NCI-H2227 (cell line): ENCODE measurements around the gene PYGB.

Experiments used
- DNase-seq: peaks from one replicate; lab custom pipeline; 2025; ENCODE audit not compliant: unreplicated experiment; lab: John Stamatoyannopoulos, UW

PYGB gene

DNA sequence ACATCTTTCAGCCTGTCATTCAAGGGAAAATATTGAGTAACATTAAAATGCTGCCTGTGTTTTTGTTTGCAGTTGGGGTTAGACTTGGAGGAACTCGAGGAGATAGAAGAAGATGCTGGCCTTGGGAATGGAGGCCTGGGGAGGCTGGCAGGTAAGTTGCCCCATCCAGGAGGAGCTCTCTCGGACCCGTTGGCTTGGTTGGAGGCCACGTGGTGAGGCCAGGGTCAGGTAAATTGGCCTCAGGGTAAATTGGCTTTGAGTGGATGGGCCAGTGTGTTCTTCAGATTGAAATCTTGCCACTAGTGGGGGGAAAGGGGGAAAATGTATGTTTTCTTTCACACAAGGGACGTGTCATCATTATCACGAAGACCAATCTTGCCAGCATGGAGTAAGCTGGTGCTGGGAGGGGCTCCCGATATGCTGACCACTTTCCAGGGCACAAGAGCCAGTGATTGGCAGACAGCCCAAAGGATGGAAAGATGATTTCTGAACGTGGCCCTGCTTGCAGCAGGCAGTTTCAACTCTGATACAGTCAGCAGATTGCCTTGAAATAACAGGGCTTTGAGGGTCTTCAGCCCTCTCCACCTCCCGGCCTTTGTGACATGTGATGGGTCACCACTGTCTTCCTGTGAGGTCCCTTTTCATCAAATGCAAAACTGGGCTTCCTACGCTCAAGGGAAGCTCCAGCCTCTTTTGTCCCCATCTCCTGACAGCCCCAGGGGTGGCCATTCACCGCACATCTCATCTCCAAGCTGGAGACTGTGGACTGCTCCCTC is 21.4 kb downstream of the PYGB start:
- no peak for DNase-seq

DNA sequence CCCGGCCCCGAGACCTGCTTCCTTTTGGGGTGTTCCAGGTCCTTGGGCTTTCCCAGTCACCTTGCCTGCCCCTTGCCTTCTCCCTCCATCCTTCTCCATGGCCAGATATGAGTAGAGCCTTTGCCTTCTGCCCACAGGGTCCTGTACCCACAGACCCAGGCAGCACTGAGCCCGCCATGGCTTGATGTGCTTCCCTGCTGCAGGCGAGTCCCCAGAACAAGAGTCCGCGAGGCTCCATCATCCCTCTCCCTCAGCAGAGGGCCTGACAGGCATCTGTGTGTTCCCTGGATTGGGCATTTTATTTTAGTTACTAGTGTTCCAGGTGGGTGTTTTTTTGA is 21.9 kb downstream of the PYGB start:
- no peak for DNase-seq

DNA sequence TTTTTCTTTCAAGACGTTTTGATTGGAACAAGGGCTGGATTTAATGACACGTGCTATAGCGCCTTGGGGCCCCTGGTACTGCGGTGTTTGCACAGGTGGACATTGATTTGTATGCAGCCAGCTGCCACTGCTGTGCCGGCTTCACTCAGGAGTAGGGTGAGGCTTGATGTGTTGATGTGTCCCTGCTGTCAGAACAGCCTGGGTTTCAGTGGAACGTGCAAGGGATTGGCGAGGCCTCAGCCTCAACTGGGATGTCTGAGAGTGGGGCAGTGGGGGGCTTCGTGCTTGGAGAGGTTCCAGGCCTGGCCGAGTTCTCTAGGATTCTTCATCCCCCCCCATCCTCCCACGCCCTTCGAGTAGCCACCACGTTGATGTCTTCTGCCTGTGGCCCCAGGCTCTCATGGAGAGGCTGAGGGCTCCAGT is 23.0 kb downstream of the PYGB start:
- no peak for DNase-seq

DNA sequence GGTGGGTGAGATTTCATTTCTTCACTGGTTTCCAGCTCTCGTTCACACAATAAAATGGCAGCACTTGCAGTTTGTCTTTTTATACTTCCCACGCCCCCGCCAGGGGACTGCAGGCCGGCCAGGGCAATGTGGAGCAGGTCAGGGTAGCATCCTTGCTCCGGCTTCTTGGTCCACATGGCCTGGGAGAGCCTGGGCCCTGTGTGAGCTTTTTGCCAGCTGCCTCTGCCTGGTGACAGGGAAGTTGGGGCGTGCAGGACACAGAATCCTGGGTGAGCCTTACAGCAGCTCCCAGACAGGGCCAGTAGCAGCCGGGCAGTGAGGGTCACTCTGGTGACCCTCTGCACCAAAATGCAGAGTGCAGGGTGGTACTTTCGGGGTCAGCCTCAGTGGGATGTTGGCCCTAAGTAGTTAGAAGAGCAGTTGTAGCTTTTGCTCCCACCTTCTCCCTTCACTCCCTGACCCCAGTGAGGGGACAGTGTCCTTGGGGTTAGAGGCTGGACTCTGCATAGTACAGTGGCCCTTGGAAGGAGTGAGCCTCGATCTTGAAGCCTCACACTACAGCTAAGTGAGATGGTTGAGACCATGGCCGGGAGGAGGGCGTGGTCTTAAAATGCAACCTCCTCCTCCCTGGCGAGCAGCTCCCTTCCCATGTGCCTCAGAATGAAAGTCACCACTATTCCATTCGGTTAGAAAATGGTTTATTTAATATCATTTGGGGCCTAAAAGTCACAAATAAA is 23.8 kb downstream of the PYGB start:
- DNase-seq: no peak

DNA sequence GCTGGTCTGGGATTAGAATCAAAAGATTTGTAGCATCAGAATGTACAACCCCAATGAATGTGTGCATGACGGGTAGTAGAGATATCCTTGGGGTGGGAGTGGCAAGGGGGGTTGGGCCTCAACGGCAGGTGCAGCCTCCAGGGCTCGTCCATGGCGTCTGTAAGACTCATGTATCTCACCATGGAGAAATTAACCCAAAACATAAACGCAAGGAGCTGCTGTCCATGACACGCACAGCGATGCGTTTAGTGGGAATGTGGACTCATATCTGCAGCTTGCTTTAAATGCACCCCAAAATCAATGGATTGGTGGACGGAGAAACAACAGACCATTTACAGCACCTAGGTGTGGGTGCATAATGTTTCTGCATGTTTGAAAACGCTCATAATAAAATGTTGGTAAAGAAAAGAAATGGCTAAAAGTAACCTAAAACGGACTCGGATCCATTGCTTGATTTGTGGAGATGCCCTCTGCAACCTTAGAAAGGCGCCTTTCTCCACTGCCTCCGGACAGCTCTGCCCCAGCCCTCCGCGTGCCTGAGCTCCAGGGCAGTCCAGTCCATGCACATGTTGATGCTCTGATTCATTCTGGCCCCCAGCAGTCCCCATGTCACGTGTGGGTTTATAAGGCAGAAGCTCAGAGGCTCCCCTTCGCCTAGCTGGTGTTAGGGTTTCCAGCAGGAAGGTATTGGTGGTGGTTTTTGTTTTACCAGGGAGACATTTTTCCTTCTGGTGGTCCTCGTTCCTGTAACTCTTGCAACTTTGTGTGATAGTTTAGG is 24.5 kb downstream of the PYGB start:
- no peak for DNase-seq

DNA sequence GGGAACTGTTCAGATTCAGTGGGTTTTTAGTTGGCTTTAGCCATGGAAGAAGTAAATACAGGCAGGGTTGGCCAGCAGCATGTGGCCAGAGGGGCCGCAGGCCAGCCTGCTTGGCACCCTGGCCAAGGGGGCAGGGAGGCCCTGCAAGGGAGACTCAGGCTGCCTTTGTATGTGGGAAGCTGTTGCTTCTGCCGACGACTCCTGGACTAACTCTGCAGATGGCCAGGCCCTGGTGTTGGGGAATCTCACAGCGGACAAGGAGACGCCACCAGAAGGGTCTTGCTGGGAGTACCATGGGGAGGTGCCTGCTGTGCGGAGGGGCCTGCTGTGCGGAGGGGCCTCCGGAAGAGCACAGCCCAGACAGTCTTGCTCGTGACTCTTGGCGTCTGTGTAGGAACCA is 25.2 kb downstream of the PYGB start:
- no peak for DNase-seq

DNA sequence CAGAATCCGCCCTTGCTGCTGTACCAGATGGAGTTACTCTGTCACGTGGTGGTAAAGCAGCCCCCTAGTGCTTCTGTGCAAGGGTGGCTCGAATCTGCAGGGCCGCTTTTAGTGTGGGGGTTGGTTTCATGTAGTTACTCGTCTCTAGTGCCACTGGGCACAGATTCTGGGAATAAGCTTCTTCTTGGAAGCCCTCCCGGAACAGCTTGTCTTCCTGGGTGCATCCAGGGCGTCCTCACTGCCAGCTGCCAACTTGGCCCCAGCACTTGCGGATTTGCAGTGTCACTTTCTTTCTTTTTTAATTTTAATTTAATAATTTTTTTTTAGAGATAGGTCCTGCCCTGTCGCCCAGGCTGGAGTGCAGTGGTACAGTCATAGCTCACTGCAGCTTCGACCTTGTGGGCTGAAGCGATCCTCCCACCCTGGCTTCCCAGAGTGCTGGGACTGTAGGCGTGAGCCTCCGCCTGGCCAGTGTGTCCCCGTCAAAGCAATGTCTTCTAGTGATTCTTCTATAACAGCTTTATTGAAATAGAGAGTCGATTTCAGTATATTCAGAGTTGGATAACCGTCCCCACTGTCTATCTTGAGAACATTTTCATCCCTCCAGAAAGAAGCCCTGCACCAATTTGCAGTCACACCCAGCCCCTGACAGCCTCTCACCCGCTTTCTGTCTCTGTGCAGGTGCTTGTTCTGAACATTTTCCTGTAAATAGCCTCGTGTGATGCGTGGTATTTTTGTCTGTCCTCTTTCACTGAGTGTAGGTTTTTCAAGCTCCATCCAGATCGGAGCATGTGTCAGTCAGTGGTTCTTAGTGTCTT is 25.9 kb downstream of the PYGB start:
- DNase-seq: no peak

DNA sequence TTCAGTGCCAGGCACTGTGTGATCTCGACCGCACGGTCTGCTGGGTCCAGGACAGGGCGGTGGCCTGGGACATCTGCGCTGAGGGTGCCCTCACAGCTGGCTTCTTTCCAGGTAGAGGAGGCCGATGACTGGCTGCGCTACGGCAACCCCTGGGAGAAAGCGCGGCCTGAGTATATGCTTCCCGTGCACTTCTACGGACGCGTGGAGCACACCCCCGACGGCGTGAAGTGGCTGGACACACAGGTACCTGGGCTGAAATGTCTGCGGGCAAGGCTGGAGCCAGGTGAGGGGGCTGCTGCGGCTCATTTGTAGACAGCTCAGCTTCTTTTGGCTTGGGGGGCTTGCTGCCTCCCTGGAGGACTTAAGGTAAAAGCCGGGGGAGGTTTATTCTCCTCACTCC is 26.6 kb downstream of the PYGB start:
- no peak for DNase-seq

DNA sequence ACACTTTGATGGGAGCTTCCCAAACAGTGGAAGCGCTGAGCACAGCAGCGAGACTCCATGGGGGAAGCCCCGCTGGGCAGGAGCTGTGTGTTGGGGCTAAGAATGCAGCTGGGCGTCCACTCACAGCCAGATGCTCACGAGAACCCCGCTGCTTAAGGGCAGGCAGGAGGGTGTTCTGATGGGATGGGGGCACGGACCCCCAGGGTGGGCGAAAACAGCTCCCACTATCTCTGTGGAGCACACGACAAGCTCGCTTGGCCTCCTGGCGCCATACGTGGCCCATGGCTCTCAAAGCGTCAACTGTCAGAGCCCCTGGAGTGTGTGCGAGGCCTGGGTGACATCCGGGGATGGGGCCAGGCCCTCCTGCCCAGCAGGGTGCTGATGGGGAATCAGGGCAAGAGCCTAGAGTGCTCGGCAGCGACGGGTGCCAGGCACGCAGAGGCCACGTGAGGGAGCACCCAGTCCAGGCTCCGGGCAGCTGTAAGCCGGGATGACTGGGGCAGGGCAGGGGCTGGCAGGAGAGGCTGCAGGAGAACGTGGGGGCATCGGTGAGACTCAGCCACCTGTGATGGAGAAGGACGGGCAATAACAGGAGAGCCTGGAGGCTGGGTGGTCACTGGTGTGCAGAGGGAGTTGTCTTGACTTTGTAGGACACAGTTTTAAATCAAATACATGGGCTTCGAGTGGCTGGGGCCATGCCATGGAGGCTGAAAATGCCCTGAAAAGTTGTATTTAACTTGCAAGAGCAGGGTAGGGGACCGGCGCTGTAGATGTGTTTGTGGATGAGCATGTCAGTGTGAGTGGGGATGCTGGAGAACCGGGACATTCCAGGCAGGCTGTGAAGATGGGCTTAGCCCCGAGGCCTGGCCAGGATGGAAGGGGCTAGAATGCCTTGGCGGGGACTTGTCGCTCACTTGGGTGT is 27.3 kb downstream of the PYGB start:
- no peak for DNase-seq

DNA sequence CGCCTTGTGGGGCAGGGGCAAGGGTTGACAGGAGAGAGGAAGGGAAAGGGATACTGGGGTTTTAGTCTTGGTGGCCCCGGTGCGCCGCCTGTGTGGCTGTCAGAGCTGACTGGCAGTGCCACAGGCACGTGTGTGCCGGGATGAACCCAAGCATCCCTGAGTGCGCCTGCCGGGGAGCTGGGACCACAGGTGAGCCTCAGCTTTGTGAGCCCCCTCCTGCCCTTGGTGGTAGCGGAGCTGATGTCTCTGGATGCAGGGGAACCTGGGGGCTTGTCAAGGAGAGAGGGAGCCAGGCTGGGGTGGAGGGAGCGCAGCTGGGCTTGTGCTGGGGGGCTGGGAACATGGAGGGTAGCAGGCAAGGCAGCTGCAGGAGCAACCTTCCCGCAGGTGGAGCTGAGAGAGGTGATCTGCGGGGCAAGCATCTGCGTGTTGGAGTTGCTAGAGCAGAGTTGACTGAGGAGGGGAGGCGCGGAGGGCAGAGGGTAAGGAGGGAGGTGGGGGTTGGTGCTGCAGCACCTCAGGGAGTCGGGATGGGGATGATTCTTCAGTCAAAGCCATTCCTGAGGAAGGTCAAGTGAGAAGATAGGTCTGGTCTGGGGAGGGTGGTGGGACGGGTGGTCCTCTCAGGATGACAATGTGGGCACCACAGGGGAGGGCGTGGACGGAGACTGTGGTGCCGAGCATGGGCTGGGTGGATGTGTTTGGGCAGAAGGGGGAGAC is 28.1 kb downstream of the PYGB start:
- DNase-seq: no peak

DNA sequence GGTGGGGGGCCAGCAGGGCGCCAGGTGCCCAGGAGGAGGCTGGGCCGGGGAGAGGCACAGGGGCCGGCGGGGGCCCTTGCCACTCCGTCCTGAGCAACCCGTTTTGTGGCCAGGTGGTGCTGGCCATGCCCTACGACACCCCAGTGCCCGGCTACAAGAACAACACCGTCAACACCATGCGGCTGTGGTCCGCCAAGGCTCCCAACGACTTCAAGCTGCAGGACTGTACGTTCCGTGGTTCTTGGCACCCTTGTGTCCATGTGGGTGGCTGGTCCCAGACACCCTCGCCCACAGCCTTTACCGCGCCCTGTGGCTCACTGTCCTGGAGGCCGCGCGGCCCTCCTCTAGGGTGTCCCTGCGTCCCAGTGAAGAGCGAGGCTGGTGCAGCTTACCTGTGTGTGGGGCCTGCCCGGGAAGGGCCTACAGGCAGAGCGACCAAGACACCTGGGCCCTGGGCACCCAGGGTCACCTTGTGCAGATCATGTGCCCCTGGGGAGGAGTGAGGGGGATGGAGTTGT is 28.7 kb downstream of the PYGB start:
- DNase-seq: no peak

DNA sequence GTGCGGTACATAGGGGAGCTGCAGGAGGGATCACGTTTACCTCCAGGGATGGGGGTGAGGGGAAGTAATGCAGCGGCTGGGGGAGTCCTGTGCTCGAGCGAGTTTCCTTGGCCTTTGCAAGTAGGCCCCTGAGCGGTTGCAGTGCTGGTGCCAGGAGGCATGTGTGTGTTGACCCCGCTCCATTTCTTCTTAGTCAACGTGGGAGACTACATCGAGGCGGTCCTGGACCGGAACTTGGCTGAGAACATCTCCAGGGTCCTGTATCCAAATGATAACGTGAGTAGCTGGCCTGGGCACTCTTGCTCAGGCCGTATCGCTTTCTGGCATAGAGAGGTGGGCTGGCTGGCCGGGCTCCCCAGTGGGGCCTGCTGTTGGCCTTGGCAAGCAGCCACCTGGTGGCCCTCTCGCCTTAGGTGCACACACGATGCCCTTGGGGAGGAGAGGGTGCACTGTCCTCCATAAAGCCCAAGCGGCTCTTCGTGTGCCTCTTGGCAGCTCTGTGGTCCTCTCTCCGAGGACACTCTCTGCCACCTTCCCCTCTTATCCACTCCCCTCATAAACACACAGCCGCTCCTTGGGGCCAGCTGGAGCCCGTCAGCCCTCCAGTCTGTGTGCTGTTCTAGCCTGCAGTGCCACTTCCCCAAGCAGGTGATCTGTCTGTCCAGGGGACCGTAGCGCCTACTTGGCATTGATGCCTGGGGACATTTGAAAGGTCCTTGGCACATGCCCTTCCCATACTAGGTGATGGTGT is 29.3 kb downstream of the PYGB start:
- no peak for DNase-seq

DNA sequence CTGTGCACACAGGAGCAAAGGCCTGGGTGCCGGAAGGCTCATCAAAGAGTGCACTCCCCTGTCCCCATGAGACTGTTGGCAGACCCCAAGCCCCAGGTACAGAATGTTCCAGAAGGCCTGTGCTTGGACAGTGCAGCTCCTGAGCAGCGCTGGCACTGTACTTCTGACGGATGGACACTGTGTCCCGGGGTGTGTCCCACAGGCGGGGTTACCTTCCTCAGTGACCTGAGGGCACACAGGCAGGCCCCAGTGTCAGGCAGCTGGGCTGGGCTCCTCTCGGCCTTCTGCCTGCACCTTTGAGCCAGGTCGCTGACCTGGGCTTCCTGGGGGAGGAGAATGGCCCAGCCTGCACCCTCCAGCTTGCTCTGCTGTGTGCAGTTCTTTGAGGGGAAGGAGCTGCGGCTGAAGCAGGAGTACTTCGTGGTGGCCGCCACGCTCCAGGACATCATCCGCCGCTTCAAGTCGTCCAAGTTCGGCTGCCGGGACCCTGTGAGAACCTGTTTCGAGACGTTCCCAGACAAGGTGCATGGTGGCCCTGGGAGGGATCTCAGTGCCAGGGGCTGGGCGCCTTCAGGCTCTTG is 30.1 kb downstream of the PYGB start:
- no peak for DNase-seq

DNA sequence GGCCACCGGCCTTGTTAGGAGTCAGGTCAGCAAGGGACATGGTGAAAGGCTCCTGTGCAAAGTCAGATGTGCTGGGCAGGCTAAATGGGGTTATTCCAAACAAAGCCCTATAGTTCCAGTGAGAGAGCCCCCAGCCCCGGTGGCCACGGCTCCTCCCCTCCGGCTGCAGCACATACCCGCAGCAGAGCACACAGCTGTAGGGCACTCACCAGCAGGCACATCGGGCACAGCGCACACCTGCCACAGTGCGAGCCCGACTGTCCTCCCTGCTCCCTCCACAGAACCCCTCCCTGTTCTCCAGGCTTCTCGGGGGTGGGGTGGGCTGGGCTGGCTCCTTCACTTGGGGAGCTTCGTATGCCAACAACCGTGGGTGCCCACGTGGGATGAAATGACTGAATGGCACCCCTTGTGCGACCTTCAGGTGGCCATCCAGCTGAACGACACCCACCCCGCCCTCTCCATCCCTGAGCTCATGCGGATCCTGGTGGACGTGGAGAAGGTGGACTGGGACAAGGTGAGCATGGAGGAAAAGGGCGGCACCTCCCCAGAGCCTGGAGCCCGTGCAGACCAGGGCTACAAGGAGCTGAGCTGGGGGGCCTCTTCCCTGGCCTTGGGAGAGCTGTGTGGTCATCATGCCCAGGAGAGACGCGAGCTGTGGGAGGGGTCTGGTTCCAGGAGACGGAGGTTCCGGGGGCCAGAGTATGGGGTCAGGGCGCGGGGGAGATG is 30.9 kb downstream of the PYGB start:
- no peak for DNase-seq

DNA sequence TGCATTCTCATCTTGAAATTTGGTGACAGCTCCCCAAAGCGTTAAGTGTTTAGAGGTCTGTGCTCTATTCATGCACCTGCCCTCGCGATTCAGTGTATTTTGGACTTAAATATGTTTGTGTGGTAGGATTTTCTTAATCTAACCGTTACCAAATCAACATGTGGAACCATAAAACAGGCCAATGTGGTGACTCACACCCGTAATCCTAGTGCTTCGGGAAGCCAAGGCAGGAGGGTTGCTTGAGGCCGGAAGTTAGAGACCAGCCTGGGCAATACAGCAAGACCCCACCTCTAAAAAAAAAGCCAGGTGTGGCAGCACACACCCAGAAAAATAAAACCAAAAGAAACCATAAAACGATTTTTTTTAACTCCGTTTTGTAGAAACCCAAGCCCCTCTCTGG is 31.5 kb downstream of the PYGB start:
- DNase-seq: no peak

DNA sequence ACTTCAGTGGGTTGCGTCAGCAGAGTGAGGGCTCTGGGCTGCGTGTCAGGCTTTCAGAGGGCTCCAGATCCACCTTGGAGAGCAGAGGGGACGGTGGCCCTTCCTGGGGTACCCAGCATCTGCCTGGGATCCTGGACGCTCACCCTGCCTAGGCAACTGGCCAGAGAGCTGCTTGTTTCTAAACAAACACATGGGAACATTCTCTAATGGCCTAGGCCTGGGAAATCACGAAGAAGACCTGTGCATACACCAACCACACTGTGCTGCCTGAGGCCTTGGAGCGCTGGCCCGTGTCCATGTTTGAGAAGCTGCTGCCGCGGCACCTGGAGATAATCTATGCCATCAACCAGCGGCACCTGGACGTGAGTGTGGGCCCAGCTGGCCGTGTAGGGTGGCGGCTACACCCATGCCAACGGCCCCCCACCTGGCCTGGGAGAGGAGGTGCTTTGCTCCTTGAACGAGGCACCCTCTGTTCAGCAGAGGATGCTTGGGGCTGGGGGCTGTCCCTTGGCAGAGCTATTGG is 32.2 kb downstream of the PYGB start:
- DNase-seq: no peak
